ENCODE results near the gene AGT.

Gene AGT

DNA sequence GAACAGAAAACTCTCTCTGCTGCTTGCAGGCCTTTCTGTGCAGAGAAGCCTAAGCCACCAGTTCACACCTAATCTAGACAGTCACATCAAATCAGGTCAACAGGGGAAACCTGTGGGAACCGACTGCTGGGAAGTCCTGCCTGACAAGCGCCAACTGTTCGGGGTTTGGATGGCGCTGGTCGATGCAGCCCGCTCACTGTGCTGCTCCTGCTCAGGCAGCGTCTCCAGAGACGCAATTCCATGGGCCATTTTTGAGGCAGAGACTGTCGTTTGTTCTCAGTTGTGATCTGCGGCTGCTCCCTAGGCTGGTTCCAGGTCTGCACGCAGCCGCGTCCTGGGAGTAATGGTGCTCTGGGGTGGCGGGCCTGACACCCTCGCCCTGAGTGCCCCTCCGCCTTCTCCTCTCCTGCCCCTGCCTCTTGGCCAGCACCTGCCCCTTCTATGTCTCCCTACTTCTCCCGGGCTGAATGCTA is 1.4 kb downstream of the AGT start:
- Histone ChIP-seq H3K27me3 (ENCODE audit: control insufficient read depth in 1 of 2, insufficient read depth in 2 of 2, low read length in 2 of 2) (no peaks in the 10 kb centered on the region), H3K9ac (ENCODE audit: low read length) (no peak overlapping the region), H3K4me3 (ENCODE audit: low read depth in 1 of 2, low read length in 2 of 2) (no peak overlapping the region), H3K36me3 (ENCODE audit: insufficient read depth, low read length) (no peaks in the 10 kb centered on the region), H3K27ac (ENCODE audit: low read depth, low read length) (no peak overlapping the region), H3K9me3 (ENCODE audit: low read length) (no peaks in the 10 kb centered on the region), H3K4me1 (ENCODE audit: insufficient read depth, low read length) (peaks cover 9% of the 10 kb centered on the region)

DNA sequence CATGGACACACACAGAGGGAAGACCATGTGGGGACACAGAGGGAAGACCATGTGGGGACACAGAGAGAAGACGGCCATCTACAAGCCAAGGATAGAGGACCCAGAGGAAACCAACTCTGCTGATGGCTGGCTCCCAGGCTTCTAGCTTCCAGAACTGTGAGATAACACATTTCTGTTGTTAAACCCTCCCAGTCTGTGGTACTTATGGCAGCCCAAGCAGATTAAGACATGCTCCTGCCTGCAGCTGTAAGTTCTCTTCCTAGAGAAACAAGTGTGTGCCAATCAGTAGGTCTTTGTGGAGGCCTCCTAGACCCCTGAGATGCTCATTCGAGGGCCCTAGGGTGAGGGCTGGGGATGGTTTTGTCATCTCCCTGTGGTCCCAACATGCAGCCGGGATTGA is 2.7 kb downstream of the AGT start:
- H3K9me3 ChIP-seq (ENCODE audit: low read length), result no peaks in the 10 kb centered on the region
- no peaks in the 10 kb centered on the region for H3K27me3 ChIP-seq (ENCODE audit: control insufficient read depth in 1 of 2, insufficient read depth in 2 of 2, low read length in 2 of 2)
- no peak overlapping the region for H3K27ac ChIP-seq (ENCODE audit: low read depth, low read length)
- no peak overlapping the region for H3K4me3 ChIP-seq (ENCODE audit: low read depth in 1 of 2, low read length in 2 of 2)
- no peaks in the 10 kb centered on the region for H3K36me3 ChIP-seq (ENCODE audit: insufficient read depth, low read length)
- H3K9ac ChIP-seq (ENCODE audit: low read length), result no peak overlapping the region
- peaks cover 9% of the 10 kb centered on the region for H3K4me1 ChIP-seq (ENCODE audit: insufficient read depth, low read length)

DNA sequence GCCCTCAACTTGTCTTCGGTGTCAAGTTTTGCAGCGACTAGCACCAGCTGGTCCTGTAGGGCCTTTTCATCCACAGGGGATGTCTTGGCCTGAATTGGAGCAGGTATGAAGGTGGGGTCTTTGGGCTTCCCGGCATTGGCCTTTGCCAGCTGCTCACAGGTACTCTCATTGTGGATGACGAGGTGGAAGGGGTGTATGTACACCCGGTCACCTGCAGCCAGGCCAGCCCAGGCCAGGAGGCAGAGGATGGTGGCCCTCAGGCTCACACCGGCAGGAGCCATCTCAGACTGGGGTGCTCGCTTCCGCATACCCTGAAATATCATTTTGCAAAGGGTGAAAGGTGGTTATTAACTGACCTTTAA is 3.4 kb downstream of the AGT start:
- no peaks in the 10 kb centered on the region for H3K9me3 ChIP-seq (ENCODE audit: low read length)
- peaks cover 9% of the 10 kb centered on the region for H3K4me1 ChIP-seq (ENCODE audit: insufficient read depth, low read length)
- H3K27ac ChIP-seq (ENCODE audit: low read depth, low read length), result no peak overlapping the region
- no peaks in the 10 kb centered on the region for H3K36me3 ChIP-seq (ENCODE audit: insufficient read depth, low read length)
- no peak overlapping the region for H3K9ac ChIP-seq (ENCODE audit: low read length)
- no peak overlapping the region for H3K4me3 ChIP-seq (ENCODE audit: low read depth in 1 of 2, low read length in 2 of 2)
- H3K27me3 ChIP-seq (ENCODE audit: control insufficient read depth in 1 of 2, insufficient read depth in 2 of 2, low read length in 2 of 2), result no peaks in the 10 kb centered on the region

DNA sequence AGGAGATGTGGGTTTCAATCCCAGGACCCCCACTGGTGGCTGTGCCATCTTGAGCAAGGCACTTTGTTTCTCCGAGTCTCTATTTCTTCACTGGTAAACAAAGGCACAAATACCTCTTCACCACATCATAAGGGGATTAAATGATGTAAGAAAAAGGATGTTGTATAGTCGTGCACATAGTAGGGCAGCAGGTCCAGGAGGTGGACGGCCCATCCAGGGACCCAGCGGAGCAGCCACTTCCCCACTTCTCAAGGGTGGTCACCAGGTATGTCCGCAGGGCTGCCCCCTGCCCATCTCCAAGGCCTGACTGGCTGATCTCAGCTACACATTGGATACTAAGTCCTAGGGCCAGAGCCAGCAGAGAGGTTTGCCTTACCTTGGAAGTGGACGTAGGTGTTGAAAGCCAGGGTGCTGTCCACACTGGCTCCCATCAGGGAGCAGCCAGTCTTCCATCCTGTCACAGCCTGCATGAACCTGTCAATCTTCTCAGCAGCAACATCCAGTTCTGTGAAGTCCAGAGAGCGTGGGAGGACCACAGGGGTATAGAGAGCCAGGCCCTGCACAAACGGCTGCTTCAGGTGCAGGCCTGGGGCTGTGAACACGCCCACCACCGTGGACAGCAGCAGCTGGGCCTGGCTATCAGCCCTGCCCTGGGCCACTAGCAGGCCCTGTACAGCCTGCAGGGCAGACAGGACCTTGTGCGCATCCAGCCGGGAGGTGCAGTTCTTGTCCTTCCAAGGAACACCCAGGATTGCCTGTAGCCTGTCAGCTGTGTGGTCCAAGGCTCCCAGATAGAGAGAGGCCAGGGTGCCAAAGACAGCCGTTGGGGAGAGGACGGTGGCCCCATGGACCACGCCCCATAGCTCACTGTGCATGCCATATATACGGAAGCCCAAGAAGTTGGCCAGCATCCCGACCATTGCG is 4.0 kb downstream of the AGT start:
- H3K4me1 ChIP-seq (ENCODE audit: insufficient read depth, low read length), result peaks cover 9% of the 10 kb centered on the region
- H3K36me3 ChIP-seq (ENCODE audit: insufficient read depth, low read length), result no peaks in the 10 kb centered on the region
- no peaks in the 10 kb centered on the region for H3K9me3 ChIP-seq (ENCODE audit: low read length)
- H3K9ac ChIP-seq (ENCODE audit: low read length), result no peak overlapping the region
- no peak overlapping the region for H3K27ac ChIP-seq (ENCODE audit: low read depth, low read length)
- no peak overlapping the region for H3K4me3 ChIP-seq (ENCODE audit: low read depth in 1 of 2, low read length in 2 of 2)
- no peaks in the 10 kb centered on the region for H3K27me3 ChIP-seq (ENCODE audit: control insufficient read depth in 1 of 2, insufficient read depth in 2 of 2, low read length in 2 of 2)

DNA sequence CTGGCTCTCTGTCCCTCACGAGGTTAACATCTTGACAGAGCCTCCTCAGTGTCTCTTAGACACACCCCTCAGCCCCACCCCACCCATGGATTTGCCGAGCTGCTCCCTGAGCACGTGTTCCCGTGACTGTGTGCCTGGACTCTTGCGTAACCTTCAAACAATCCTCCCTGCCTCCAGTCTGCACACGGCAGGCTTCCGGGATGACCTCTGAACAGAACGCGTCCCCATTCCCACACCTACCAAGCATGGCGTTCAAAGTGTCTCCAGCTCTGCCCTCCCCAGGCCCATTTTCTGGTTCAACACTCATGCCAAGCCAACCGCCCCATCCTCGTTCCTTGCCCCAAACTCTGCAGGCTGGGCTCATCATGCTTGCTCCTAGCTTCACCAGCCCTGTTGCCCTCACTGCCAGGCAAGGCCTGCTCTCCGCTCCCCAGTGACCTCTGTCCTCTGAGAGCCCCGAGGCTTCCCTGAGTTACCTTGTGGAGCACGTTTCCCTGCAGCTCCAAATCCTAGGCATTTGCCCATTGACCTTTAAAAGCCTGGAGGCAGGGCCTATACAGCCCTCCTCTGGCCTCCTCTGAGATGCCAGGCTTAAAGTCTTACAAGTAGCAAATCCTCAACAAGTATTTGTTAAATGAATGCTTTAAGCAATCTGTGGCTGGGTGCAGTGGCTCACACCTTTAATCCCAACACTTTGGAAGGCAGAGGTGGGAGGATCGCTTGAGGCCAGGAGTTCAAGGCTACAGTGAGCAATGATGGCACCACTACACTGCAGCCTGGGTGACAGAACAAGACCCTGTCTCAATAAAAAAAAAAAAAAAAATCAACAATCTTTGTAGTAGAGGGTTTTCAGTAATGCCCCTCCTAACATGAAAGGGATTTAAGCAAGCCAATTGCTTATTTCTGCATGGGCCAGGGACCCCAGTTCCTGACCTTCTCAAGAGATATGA is 5.0 kb downstream of the AGT start:
- no peak overlapping the region for H3K27ac ChIP-seq (ENCODE audit: low read depth, low read length)
- H3K9ac ChIP-seq (ENCODE audit: low read length), result no peak overlapping the region
- peaks cover 5% of the 10 kb centered on the region for H3K4me1 ChIP-seq (ENCODE audit: insufficient read depth, low read length)

DNA sequence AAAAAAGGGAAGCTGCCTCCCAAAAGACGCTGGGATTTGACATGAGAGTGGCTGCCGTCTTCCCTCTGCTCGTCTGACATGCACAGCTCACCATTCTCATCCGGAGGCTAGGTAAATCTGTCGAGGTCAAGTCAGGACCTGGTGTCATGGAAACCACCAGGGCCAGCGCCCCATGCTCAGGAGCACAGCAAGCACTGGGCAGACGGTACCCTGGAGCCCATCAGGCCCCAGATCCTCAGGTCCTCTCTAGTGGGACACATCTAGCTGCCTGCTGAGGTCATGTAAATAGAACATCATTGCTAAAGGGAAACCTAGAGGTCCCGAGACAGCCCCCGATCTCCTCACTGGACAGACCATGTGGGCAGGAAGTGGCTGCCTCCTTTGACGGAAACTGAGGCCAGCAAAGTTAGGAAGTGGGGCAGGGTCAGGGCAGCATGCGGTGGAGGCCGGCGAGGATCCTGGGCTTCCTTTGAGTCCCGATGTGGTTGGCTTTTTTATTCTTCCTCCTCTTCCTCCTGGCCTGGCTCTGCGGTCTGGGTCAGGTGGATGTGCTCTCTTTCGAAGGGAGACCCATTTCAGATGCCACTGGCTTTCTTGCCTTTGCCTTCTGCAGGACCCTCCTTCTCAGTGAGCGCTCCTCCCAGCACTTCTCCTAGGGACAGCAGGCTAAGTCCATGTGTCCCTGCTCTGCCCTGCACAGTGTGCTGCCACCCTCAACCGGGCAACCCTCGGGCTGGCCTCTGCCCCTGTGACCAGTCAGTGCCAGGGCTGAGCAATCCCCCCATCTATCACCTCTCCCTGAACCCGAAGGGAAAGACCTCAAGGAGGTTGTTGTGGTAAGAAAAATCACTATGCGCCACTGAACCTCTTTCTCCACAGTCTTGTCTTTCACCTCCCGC is 5.9 kb downstream of the AGT start:
- H3K4me3 ChIP-seq (ENCODE audit: low read depth in 1 of 2, low read length in 2 of 2), result no peak overlapping the region
- H3K4me1 ChIP-seq (ENCODE audit: insufficient read depth, low read length), result no peaks in the 10 kb centered on the region
- H3K9ac ChIP-seq (ENCODE audit: low read length), result no peak overlapping the region
- no peaks in the 10 kb centered on the region for H3K9me3 ChIP-seq (ENCODE audit: low read length)
- no peaks in the 10 kb centered on the region for H3K27me3 ChIP-seq (ENCODE audit: control insufficient read depth in 1 of 2, insufficient read depth in 2 of 2, low read length in 2 of 2)
- H3K36me3 ChIP-seq (ENCODE audit: insufficient read depth, low read length), result no peaks in the 10 kb centered on the region
- H3K27ac ChIP-seq (ENCODE audit: low read depth, low read length), result no peak overlapping the region

More for the DNA sequence above, 5.0 kb downstream of the AGT start:
- H3K4me3 ChIP-seq (ENCODE audit: low read depth in 1 of 2, low read length in 2 of 2), result no peak overlapping the region
- H3K36me3 ChIP-seq (ENCODE audit: insufficient read depth, low read length), result no peaks in the 10 kb centered on the region
- H3K27me3 ChIP-seq (ENCODE audit: control insufficient read depth in 1 of 2, insufficient read depth in 2 of 2, low read length in 2 of 2), result no peaks in the 10 kb centered on the region
- no peaks in the 10 kb centered on the region for H3K9me3 ChIP-seq (ENCODE audit: low read length)

DNA sequence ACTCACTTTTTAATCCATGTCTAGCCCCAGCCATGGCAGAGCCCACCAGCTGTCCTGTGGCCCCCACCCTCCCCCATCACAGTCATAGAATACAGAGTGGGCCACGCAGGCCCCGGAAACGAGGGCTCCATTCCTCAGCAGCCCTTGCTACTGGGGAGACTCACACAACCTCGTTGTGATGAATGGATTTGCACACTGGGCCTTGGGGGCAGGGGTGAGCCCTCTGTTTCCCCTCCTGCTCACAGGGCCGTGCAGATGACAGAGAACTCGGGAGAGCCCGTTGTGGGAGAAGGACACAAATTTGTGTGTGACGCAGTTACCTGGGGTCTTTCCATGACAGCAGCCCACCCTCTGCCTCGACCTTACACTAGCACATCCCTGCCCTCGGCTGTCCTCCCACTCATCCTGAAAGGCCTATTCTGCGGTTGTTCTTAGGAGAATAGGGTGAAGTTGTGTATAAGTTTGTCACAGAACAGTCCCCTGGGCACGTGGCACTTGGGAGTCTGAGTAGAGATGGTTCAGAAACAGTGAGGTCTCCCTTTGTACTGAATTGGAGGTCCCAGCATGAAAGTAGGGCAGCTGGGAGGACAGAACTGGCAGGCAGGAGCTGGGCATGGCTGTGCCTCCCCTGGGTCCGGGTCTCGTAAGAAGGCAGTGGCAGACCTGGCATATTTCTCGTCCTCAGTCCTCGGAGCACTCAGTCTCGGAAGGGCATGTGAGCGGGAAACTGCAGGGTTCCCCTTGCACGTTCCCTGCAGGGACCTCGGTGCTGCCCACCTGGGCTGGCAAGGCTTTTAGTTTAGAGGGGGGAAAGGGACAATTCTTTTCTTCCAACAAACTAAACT is 6.8 kb downstream of the AGT start:
- Histone ChIP-seq H3K27ac (ENCODE audit: low read depth, low read length) (no peak overlapping the region), H3K9ac (ENCODE audit: low read length) (no peak overlapping the region), H3K4me3 (ENCODE audit: low read depth in 1 of 2, low read length in 2 of 2) (no peak overlapping the region), H3K9me3 (ENCODE audit: low read length) (no peaks in the 10 kb centered on the region), H3K4me1 (ENCODE audit: insufficient read depth, low read length) (no peaks in the 10 kb centered on the region), H3K36me3 (ENCODE audit: insufficient read depth, low read length) (no peaks in the 10 kb centered on the region), H3K27me3 (ENCODE audit: control insufficient read depth in 1 of 2, insufficient read depth in 2 of 2, low read length in 2 of 2) (no peaks in the 10 kb centered on the region)

DNA sequence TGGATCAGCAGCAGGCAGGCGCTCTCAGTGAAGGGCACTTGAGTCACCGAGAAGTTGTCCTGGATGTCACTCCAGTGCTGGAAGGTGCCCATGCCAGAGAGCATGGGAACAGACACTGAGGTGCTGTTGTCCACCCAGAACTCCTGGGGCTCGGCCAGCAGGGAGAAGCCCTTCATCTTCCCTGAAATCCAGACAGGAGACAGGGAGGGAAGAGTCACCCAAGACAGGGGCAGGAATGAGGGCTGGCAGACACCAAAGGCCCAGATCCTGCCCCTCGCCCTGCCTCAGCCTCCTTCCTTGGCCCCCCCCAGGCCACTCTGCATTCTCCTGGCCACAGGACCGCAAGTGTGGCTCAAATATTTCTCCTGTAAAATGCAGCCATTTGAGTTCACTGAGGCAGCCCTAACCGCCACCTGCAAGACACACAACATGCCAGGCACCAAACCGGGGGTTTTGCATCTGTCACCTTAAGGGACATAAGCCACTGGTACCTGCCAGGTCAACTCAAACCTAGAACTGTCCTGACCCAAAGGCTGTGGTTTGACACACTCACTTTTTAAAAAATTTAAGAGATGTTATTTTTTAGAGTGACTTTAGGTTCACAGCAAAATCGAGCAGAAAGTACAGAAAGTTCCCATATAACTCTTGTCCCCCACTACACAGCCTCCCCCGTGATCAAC is 7.8 kb downstream of the AGT start:
- H3K27ac ChIP-seq (ENCODE audit: low read depth, low read length), result no peak overlapping the region

DNA sequence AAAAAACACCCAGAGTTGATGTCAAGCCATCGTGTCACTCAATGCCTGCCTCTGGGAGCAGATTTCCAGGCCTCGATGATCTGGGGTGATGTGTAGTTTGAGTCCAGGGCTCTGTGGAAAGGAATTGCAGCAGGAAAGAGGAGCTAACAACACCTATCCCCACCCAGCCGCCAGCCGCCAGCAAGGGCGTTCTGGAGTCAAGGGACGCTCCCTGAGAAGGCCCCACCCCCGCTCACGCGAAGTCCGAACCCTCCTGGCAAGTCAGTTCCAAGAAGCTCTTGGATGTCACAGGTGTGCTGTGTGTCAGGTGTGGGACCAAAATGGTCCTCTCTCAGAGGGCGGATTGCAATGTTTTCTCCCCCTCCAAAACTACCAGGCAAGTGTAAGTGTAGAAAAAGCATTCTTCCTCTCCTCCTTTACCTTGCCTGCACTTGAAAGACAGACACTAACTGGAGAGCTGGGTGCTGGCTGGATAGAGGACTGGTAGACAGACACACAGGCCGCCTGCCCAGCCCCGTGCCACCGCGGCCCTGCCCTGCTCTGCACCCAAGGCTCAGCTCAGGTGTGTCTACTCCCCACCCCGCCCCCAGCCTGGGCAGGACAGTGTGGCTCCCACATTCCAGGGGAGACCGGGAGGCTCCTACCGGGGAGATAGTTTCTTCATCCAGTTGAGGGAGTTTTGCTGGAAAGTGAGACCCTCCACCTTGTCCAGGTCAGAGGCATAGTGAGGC is 8.5 kb downstream of the AGT start:
- H3K27me3 ChIP-seq (ENCODE audit: control insufficient read depth in 1 of 2, insufficient read depth in 2 of 2, low read length in 2 of 2), result no peaks in the 10 kb centered on the region
- H3K4me1 ChIP-seq (ENCODE audit: insufficient read depth, low read length), result no peaks in the 10 kb centered on the region
- no peak overlapping the region for H3K4me3 ChIP-seq (ENCODE audit: low read depth in 1 of 2, low read length in 2 of 2)
- H3K9ac ChIP-seq (ENCODE audit: low read length), result no peak overlapping the region
- H3K9me3 ChIP-seq (ENCODE audit: low read length), result no peaks in the 10 kb centered on the region
- no peaks in the 10 kb centered on the region for H3K36me3 ChIP-seq (ENCODE audit: insufficient read depth, low read length)
- H3K27ac ChIP-seq (ENCODE audit: low read depth, low read length), result no peak overlapping the region

More for the DNA sequence above, 7.8 kb downstream of the AGT start:
- Histone ChIP-seq H3K27me3 (ENCODE audit: control insufficient read depth in 1 of 2, insufficient read depth in 2 of 2, low read length in 2 of 2) (no peaks in the 10 kb centered on the region), H3K4me3 (ENCODE audit: low read depth in 1 of 2, low read length in 2 of 2) (no peak overlapping the region), H3K9ac (ENCODE audit: low read length) (no peak overlapping the region), H3K36me3 (ENCODE audit: insufficient read depth, low read length) (no peaks in the 10 kb centered on the region), H3K9me3 (ENCODE audit: low read length) (no peaks in the 10 kb centered on the region), H3K4me1 (ENCODE audit: insufficient read depth, low read length) (no peaks in the 10 kb centered on the region)

Measured in muscle layer of colon (tissue), 2 donors.